ENCODE data around the gene LAPTM5.
"Not testable (repeated sequence)": the region's sequence is repeated elsewhere in the genome, so short reads cannot be mapped to it uniquely, and the experiment has no call there.

LAPTM5 gene

GRCh38 chr1:30688920-30689794 lies 68.4 kb downstream of the LAPTM5 start:
- no peak overlapping the region for H3K27ac ChIP-seq (ENCODE audit: low read length)
- H3K4me3 ChIP-seq (ENCODE audit: low read length), result no peak overlapping the region
- DNase-seq, result no peak
- H3K36me3 ChIP-seq (replicated peaks; ENCODE audit: insufficient read depth, low read length), result no peaks in the 10 kb centered on the region
- H3K79me2 ChIP-seq (ENCODE audit: low read length), result no peaks in the 10 kb centered on the region
- no peaks in the 10 kb centered on the region for H4K20me1 ChIP-seq (ENCODE audit: insufficient read depth, low read length)
- H3K4me1 ChIP-seq (ENCODE audit: low read length), result no peaks in the 10 kb centered on the region
- H3K9ac ChIP-seq (ENCODE audit: low read length), result no peak overlapping the region
- H3K9me3 ChIP-seq (replicated peaks; ENCODE audit: insufficient read depth, low read length), result no peaks in the 10 kb centered on the region
- H3K27me3 ChIP-seq (replicated peaks; ENCODE audit: insufficient read depth, low read length), result peaks cover 100% of the 10 kb centered on the region
- no peak overlapping the region for H3K4me2 ChIP-seq (ENCODE audit: low read depth, low read length)
- no peak overlapping the region for H2AFZ ChIP-seq (ENCODE audit: low read length)
- TF ChIP-seq EZH2phosphoT487 (IDR thresholded peaks at IDR 0.05; ENCODE audit: low read length), result no peak
- TF ChIP-seq CTCF (IDR thresholded peaks at IDR 0.05; ENCODE audit: low read length), result no peak
- TF ChIP-seq EZH2 (optimal IDR thresholded peaks at IDR 0.05; ENCODE audit: low read depth, low read length), result no peak
- no peaks in the 10 kb centered on the region for H3K9me2 ChIP-seq (replicated peaks; ENCODE audit: insufficient read depth, low read length)
- H3F3A ChIP-seq (ENCODE audit: insufficient read depth, low read length), result no peaks in the 10 kb centered on the region

GRCh38 chr1:30688516-30688915 lies 69.1 kb downstream of the LAPTM5 start:
- not testable (repeated sequence) for H2AFZ ChIP-seq (ENCODE audit: low read length); H4K20me1 ChIP-seq (ENCODE audit: insufficient read depth, low read length); H3F3A ChIP-seq (ENCODE audit: insufficient read depth, low read length); H3K4me1 ChIP-seq (ENCODE audit: low read length); H3K4me3 ChIP-seq (ENCODE audit: low read length); H3K36me3 ChIP-seq (replicated peaks; ENCODE audit: insufficient read depth, low read length); H3K4me2 ChIP-seq (ENCODE audit: low read depth, low read length); H3K27ac ChIP-seq (ENCODE audit: low read length); H3K9me3 ChIP-seq (replicated peaks; ENCODE audit: insufficient read depth, low read length); H3K9me2 ChIP-seq (replicated peaks; ENCODE audit: insufficient read depth, low read length); H3K79me2 ChIP-seq (ENCODE audit: low read length); H3K9ac ChIP-seq (ENCODE audit: low read length); DNase-seq
- H3K27me3 ChIP-seq (replicated peaks; ENCODE audit: insufficient read depth, low read length), result peaks cover 100% of the 10 kb centered on the region

- Histone ChIP-seq H3K79me2 (ENCODE audit: low read length) (no peaks in the 10 kb centered on the region), H3K4me1 (ENCODE audit: low read length) (no peaks in the 10 kb centered on the region), H3K9ac (ENCODE audit: low read length) (no peak overlapping the region), H3F3A (ENCODE audit: insufficient read depth, low read length) (no peaks in the 10 kb centered on the region), H3K9me3 (replicated peaks; ENCODE audit: insufficient read depth, low read length) (no peaks in the 10 kb centered on the region), H2AFZ (ENCODE audit: low read length) (no peak overlapping the region), H3K4me3 (ENCODE audit: low read length) (no peak overlapping the region), H3K27ac (ENCODE audit: low read length) (no peak overlapping the region), H3K4me2 (ENCODE audit: low read depth, low read length) (no peak overlapping the region), H3K36me3 (replicated peaks; ENCODE audit: insufficient read depth, low read length) (no peaks in the 10 kb centered on the region), H3K27me3 (replicated peaks; ENCODE audit: insufficient read depth, low read length) (peaks cover 100% of the 10 kb centered on the region), H3K9me2 (replicated peaks; ENCODE audit: insufficient read depth, low read length) (no peaks in the 10 kb centered on the region), H4K20me1 (ENCODE audit: insufficient read depth, low read length) (no peaks in the 10 kb centered on the region)
- no peak for TF ChIP-seq CTCF (IDR thresholded peaks at IDR 0.05; ENCODE audit: low read length)
- no peak for DNase-seq
Measured at GRCh38 chr1:30687886-30688285, 69.7 kb downstream of the LAPTM5 start.

GRCh38 chr1:30686236-30686935 lies 71.2 kb downstream of the LAPTM5 start:
- H3K79me2 ChIP-seq (ENCODE audit: low read length), result no peaks in the 10 kb centered on the region
- no peak overlapping the region for H3K9ac ChIP-seq (ENCODE audit: low read length)
- H4K20me1 ChIP-seq (ENCODE audit: insufficient read depth, low read length), result no peaks in the 10 kb centered on the region
- H3K27ac ChIP-seq (ENCODE audit: low read length), result no peak overlapping the region
- no peak for DNase-seq
- TF ChIP-seq CTCF (IDR thresholded peaks at IDR 0.05; ENCODE audit: low read length) (no peak), EZH2phosphoT487 (IDR thresholded peaks at IDR 0.05; ENCODE audit: low read length) (no peak), EZH2 (optimal IDR thresholded peaks at IDR 0.05; ENCODE audit: low read depth, low read length) (no peak)
- no peak overlapping the region for H2AFZ ChIP-seq (ENCODE audit: low read length)
- H3K4me2 ChIP-seq (ENCODE audit: low read depth, low read length), result no peak overlapping the region
- no peaks in the 10 kb centered on the region for H3K36me3 ChIP-seq (replicated peaks; ENCODE audit: insufficient read depth, low read length)
- H3F3A ChIP-seq (ENCODE audit: insufficient read depth, low read length), result no peaks in the 10 kb centered on the region
- H3K9me2 ChIP-seq (replicated peaks; ENCODE audit: insufficient read depth, low read length), result no peaks in the 10 kb centered on the region
- H3K9me3 ChIP-seq (replicated peaks; ENCODE audit: insufficient read depth, low read length), result no peaks in the 10 kb centered on the region
- H3K27me3 ChIP-seq (replicated peaks; ENCODE audit: insufficient read depth, low read length), result peaks cover 100% of the 10 kb centered on the region
- H3K4me1 ChIP-seq (ENCODE audit: low read length), result no peaks in the 10 kb centered on the region
- H3K4me3 ChIP-seq (ENCODE audit: low read length), result no peak overlapping the region

Data from MM.1S (cell line).